GM18868 (cell line): ENCODE results near the gene DDX23.
A peak's percentile ranks its signal among the peaks of the same experiment; 100 is the strongest.

Source experiments
- ATAC-seq: cut with Tn5 transposase; IDR thresholded peaks from one replicate; pipeline ENCODE4 v1.9.1; 2021; ENCODE audit warnings: mild to moderate bottlenecking, moderate library complexity; ENCODE audit not compliant: unreplicated experiment

The DDX23 gene

GRCh38 chr12:48824905-48825304, 27.1 kb downstream of the DDX23 start:
- ATAC-seq: no peak

DNA sequence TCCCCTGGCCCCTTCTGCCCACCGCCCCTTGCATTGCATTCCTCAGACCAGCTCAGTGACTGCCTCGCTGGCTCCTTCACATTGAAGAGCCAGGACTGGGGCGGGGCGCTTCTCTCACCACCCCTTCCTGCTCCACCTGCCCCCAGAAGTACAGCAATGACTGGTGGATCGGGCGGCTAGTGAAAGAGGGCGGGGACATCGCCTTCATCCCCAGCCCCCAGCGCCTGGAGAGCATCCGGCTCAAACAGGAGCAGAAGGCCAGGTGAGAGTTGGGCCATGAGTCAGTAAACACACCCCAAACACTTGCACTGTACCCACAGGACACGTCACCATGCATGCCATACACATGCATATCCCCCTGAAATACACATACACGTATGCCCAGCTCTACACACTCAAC, 27.9 kb downstream of the DDX23 start:
- no peak for ATAC-seq

DNA sequence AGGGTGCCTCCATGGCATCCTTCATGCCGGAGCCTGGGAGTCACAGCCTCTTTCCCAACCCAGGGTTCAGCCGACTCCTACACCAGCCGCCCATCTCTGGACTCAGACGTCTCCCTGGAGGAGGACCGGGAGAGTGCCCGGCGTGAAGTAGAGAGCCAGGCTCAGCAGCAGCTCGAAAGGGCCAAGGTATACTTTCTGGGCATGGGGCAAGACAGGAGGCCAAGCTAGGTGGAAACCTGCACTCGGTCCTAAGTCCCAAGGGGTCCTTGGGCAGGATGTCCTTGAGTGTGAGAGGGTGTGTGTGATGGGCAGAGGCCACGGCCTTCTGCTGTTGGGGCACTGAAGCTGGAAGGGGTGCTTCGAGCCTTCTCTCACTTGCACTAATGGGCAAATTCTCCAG, 28.7 kb downstream of the DDX23 start:
- ATAC-seq: no peak

GRCh38 chr12:48822711-48823110, 29.3 kb downstream of the DDX23 start:
- ATAC-seq: no peak

DNA sequence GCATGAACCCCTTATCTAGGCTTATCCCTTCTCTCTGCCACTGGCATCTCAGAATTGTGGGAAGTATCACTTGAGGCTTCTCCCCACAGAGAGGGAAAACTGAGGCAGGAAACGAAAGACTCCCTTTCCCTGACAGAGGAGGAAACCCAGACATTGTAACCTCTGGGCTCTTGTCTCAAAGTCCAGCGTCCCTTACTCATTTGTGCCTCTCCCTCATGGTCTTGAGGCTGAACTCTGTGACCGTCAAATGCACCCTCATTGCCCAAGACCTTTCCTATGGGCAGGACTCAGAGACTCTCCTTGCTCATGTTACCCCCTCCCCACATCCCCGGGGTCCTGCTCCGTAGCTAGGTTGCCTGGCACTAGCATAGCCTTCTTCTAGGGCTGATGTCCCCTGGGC, 29.8 kb downstream of the DDX23 start:
- no peak for ATAC-seq

DNA sequence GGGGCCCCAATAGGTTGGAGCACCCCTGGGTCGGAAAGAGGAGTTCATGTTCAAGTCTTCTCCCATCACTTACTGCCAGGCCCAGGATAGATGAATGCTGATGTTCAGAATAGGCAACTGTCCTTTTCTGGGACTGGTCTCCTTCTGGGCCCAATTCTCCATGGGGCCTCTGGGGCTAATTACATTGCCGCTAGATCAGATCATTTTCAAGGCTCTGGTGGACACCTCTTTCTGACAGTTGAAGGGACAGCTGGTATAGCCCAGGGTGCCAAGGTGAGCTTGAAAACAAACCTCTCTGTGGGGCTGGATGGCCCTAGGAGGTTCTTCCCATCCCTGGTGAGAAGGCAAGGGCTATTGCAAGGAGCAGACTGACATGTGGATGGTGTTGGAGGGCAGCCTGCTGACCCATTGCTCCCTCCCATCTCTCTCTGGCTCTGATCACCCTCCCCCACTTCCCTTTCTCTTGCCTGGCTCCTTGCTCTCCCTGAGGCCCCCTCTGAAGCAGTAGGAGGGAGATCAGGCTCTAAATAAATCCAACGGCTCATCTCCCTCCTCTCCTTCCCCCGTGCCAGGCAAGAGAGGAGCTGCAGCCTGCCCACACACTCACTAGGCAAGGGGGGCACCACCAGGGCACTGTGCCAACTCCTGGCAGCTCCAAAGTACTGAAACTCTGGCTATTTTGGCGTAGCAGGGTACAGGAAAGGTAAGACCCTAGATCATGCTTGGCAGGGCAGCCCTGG, 31.8 kb downstream of the DDX23 start:
- ATAC-seq: no peak

GRCh38 chr12:48818831-48819590, 33.0 kb downstream of the DDX23 start:
- ATAC-seq: no peak

- ATAC-seq: peak; percentile 31
These were observed 33.8 kb downstream of the DDX23 start, which contains the start of gene CACNB3 for GRCh38 chr12:48817873-48818830. TSS of gene CACNB3 (plus strand) at chr12:48818496. CDS start at chr12:48818930, 434 bp downstream.

DNA sequence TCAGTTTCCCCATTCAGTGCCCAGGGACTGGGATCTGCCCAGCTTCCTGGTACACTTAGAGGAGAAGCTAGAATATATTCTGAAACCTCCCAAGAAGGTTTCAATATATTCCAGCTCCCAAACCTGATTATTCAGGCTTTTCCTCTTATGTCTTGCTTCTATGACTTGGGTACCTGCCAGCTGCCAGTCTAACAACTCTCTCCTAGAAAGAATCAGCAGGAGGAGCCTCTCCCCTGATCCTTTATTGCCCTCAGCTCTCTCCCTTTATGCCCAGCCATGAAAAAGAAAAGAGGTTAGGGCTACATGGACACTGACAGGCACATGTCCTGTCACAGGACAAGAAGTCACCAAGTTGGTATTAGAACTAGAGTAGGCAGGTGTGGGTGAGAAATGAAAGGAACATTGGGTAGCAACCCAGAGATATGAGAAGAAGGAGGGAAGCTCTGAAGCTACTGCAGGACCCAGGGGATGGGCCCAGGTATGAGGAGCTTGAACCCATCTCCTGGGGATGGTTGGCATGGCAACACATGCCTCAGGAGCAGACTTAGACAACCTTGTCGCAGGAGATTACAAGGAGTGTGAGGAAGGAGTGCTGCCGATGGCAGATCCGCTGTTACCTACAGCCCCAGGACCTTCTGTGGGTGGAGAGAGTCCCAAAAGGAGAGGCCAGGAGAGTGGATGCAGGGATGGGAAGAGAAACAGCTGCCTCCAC, 35.7 kb downstream of the DDX23 start:
- no peak for ATAC-seq

GRCh38 chr12:48815126-48816110, 36.5 kb downstream of the DDX23 start:
- ATAC-seq: peak; percentile 23

GRCh38 chr12:48814262-48815125, 37.5 kb downstream of the DDX23 start:
- ATAC-seq: peak; percentile 83

DNA sequence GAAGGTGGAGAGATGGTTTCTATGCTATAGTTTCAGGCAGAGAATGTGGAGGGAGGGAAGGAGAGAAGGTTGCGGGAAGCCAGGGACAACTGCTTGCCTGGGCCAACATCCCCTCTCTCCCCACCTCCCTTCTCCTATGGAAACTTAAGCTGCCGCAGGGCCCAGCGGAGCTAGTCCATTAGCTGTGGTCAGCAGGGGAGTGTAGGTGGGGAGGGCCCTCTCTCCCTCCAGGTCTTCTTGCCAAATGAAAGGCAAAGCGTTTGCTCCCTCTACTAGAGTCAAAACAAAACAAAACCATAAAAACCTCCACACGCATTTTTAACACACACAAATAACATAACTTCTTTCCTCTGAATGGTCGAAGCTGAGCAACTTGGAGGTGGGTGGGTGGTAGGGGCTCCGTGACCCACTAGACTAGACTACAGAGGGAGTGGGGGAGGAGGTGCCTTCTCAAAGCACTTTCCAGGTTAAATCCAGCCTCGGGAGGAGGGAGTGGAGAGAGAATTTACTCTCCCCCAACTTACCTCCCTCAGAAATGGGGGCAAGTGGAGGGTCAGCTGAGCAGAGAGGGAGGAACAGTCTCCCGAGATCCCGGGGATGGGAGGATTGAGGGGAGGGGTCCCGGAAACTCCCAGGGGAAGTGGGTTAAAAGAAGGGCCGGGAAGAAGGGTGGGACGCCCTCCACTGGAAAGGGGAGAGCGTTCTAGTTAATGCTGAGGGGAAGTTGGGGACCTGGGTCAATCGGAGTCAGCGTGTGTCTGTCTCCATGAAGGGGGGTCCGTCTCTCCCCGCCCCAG, 38.3 kb downstream of the DDX23 start:
- ATAC-seq: no peak

- ATAC-seq: no peak
These were observed 39.6 kb downstream of the DDX23 start for GRCh38 chr12:48812389-48812788.

- ATAC-seq: no peak
These were observed 40.4 kb downstream of the DDX23 start for GRCh38 chr12:48811437-48812090.

- no peak for ATAC-seq
These were observed 41.0 kb downstream of the DDX23 start for GRCh38 chr12:48810903-48811431.

- ATAC-seq: no peak
These were observed 44.0 kb downstream of the DDX23 start for GRCh38 chr12:48807981-48808380.

DNA sequence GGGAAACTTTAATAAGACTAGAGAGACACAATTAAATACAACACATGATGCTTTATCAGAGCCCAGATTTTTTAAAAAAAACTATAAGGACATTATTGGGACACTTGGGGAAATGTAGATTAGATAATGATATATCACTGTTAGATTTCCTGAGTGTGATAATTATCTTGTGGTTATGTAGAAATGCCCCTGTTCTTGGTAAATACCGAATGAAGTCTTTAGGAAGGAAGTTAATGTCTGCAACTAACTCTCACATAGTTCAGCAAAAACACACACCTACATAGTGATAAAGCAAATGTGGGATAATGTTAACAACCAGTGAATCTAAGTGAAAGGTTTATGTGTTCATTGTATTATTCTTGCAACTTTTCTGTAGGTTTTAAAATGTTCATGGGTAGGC, 48.3 kb downstream of the DDX23 start:
- no peak for ATAC-seq
